Fibroblast of peridontal ligament (primary cell): ENCODE measurements around the gene CXorf38.

Experiments used
- DNase-seq: peaks from one replicate; pipeline ENCODE4 v3.0.0-alpha.2; 2010; ENCODE audit errors: extremely low read depth

Gene CXorf38, protein sequence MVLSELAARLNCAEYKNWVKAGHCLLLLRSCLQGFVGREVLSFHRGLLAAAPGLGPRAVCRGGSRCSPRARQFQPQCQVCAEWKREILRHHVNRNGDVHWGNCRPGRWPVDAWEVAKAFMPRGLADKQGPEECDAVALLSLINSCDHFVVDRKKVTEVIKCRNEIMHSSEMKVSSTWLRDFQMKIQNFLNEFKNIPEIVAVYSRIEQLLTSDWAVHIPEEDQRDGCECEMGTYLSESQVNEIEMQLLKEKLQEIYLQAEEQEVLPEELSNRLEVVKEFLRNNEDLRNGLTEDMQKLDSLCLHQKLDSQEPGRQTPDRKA

GRCh38 chrX:40647307-40648197 is at the start of gene CXorf38:
Gene CXorf38 (minus strand): TSS chrX:40647561. CDS start chrX:40647520, 41 bp downstream.
- peak; percentile 85 for DNase-seq

- DNase-seq, result no peak
Measured at GRCh38 chrX:40694802-40695201, 47.4 kb upstream of the CXorf38 start.

DNA sequence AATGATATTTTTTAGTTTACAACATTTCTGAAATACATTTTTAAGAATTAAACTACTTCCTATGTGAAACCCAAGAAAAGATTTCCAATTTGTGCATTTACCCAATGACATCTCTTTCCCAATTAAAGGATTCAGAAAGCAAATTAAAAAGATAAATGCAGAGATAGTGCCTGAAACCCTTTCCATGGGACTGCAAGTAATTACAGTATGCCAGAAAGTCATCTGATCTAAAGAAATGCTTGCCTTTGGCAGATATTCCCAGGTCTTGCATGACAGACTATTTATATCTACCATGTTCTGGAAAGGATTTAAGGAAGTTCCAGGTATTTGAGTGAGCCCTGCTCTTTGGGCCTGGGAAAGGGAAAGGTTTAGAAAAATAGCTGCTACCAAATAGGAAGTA is 41.6 kb upstream of the CXorf38 start:
- DNase-seq, result peak; percentile 25

DNA sequence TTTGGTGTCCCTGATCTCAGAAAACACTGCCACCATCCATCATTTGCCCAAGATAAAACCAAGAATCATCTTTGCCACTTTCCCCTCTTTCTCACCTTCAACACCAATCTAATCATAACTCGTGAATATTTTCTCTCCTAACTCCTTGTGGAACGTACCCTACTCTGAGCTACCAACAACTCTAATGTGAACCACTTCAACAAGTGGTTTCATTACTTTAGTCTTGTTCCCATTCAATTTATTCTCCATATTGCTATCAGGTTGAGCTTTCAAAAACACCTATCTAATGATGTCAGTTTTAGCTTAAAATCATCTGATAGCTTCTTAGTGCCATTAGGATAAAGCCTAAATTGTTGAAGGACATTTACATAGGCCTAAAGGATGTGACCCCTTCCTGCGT is 39.8 kb upstream of the CXorf38 start:
- no peak for DNase-seq

- no peak for DNase-seq
Measured at GRCh38 chrX:40685362-40685918, 38.1 kb upstream of the CXorf38 start.

DNA sequence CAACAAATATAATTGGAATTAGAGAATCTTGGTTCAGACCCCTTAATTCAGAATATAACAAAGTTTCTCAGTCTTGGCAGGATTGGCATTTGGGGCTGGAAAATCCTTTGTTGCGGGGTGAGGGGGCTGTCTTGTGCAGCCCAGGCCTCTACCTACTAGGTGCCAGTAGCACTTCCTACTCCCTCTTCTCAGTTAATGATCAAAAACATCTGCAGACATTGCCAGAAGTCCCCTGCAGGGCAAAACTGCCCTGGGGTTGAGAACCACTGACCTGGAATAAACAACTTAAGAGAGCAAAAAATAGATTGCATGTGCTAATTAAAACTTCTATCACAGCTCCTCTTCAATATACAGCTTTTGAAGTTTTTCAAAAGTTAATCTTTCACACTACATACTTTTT is 36.7 kb upstream of the CXorf38 start:
- no peak for DNase-seq

DNA sequence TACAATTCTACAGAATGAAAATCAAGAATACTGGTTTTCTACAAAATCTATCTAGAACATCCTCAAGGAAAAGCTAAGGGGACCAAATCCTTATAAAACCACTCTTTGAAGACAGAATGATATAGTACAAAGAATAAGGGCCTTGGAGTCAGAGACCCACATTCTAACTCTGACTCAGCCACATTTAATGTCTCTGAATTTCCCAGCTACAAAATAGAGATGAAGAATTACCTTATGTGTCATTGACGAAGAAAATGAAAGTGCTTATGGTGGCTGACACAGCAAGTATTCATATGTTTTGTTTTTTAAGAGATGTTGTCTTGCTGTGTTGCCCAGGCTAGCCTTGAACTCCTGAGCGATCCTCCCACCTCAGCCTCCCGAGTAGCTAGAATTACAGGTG is 35.9 kb upstream of the CXorf38 start:
- DNase-seq, result peak; percentile 2

- no peak for DNase-seq
Measured at GRCh38 chrX:40671126-40671525, 23.8 kb upstream of the CXorf38 start.

DNA sequence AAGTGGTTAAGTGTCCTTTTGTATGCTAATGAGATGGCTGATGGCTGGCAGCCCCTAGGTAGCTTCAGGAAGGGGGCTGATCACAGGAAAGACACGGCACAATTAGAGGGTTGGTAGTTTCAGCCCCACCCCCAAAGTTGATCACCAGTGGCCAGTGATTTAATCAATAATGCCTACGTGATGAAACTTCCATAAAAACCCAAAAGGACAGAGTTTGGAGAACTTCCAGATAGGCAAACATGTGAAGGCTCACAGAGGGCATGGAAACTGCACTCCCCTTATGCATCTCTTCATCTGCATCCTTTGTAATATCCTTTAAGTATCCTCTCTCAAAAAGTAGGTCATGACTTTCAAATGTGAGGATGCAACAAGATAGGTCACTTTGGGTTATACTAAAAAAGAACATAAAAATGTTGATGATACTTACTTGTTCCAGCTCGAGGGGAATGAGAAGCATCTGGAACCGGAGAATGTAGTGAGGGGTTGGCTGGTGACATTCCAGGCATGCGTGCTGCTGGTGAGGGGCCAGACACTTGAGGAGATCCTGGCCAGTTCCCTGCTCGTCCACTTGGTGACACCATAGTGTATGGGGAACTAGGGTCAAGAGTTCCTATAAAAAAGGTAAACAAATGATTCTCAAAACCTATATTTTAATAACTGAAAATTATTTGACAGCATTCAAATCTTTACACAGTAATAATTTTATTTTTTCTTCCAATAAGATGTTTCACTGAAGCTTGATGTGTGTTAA is 16.7 kb upstream of the CXorf38 start:
- DNase-seq, result peak; percentile 23

DNA sequence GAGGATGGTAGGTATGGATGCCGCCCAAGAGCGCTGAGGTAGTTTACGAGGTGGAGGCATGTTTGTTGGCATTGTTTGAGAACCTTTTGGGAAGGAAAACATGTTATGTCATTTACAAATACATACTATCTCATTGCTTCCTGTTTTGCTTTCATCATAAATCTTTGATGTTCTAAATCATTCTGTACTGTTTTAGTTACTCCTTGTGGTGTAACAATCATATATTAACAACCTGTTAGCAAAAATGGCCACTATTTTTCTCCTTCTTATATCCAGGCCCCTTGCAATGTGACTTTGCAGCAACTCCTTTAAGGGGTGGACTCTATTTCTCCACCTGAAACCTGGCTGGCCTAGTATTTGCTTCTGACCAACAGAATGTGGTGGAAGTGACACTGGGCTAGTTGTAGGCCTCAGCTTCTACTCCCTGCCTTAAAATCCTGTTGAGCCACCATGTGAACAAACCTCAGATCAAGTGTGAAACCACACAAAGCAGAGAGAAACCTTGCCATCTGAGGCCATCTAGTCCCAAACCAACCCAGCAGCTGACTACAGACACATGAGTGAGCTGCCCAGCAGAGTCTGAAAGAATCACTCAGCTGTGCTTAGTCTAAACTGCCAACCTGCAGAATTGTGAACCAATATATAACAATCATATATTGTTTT is 15.8 kb upstream of the CXorf38 start:
- no peak for DNase-seq

DNA sequence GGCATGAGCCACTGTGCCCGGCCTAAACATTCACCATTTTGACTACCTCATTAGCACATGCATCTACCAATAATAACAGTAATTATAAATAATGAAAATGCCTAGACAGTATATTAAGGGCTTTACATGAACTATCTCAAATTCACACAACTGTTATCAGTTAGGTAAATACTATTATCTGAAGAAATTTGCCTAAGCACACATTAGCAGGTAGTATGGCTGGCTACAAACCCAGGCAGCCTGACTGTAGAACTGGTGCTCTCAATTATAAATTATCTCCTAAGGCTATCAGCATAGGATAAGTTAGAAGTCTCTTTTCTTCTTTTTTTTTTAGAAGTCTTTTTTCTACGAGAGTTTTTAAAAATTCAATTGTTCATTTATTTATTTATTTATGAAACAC is 14.1 kb upstream of the CXorf38 start:
- no peak for DNase-seq

DNA sequence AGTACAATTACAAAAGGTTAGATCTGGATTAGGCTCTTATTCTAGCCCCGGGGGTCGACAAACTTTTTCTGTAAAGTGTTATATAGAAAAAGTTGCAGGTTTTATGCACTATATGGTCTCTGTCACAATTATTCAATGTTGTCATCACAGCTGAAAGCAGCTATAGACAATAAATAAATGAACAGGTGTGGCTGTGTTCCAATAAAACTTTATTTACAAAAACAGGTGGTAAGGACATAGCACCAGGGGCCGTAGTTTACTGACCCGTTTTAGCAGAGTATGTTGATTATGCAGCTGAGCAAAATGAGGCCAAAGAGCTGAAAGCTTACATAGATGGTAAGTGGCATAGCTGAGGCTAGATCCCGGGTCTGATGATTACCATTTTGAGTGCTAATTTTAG is 13.0 kb upstream of the CXorf38 start:
- DNase-seq, result no peak

- no peak for DNase-seq
Measured at GRCh38 chrX:40653535-40653934, 6.2 kb upstream of the CXorf38 start.

GRCh38 chrX:40652664-40653063 is 5.3 kb upstream of the CXorf38 start:
- no peak for DNase-seq

GRCh38 chrX:40651620-40652223 is 4.4 kb upstream of the CXorf38 start:
- peak; percentile 67 for DNase-seq

- DNase-seq, result peak; percentile 31
Measured at GRCh38 chrX:40646489-40647306, 663 bp downstream of the CXorf38 start.

DNA sequence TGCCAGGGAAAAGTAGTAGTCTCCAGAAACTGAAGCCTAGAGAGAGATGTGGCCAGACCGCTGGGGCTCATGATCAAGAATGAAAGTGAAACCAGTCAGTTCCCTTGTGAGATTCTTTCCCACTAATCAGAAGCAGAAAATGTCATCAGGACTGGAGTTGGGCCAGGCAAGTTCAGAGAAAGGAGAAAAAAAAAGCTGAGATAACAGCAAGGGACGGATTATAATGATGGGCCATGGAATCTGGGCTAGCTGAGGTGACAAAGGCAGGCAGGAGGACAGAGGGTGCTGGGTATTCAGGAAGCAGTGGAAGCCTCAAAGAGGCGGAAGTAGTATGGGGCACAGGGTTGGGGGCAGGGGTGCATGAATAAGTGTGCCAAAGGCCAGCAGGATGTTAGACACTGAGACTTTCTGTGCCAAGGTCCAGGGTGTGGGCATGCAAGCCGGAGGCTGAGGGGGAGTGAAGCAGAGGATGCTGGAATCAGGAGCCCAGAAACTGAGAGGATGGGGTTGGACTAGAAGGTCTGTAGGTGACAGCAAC is 2.5 kb downstream of the CXorf38 start:
- DNase-seq, result peak; percentile 83

- peak; percentile 62 for DNase-seq
Measured at GRCh38 chrX:40644176-40644575, 3.2 kb downstream of the CXorf38 start.

- no peak for DNase-seq
Measured at GRCh38 chrX:40637687-40638086, 9.7 kb downstream of the CXorf38 start.

DNA sequence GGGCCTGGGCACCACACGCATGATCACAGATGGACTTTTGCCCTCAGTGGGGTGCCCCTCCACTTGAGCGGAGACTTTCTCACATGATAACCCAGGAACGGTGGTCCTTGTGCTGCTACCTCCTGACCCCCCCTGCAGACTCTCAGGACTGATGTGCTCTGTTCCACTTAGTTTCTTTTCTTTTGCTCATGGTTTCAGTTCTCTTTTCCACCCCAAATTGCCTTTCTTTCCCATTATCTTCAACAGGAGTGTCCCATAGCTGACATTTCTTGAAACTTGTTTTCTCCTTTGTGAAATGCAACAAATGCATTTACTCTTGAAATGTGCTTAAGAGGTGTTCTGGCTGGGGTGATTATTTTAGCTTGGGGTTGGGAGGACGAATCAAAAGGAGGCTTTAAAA is 15.2 kb downstream of the CXorf38 start:
- no peak for DNase-seq
